ENCODE results near the gene STX5.
A peak's percentile ranks its signal among the peaks of the same experiment; 100 is the strongest.
"Not testable (repeated sequence)": the region's sequence is repeated elsewhere in the genome, so short reads cannot be mapped to it uniquely, and the experiment has no call there.

Gene STX5

DNA sequence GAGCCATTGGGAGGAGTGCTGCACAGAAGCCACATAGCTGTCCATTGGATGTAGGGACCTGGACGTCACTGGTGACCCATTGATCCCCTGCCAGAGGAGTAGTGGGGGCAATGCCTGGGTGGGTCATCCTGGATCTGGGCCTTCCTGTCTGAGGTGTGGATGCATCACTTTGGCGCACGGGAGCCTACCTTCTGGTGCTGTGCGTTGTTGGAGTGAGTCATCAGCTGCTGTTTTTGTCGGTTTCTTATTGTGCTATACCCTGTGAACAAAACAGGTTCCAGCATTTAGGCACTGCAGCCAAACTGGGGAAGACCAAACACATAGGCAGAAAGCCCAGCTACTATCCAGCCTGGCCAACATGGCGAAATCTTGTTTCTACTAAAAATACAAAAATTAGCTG lies 57.4 kb downstream of the STX5 start:
- no peak overlapping the region for H3K4me3 ChIP-seq (ENCODE audit: low read depth, low read length)
- TF ChIP-seq, protein P1, sequence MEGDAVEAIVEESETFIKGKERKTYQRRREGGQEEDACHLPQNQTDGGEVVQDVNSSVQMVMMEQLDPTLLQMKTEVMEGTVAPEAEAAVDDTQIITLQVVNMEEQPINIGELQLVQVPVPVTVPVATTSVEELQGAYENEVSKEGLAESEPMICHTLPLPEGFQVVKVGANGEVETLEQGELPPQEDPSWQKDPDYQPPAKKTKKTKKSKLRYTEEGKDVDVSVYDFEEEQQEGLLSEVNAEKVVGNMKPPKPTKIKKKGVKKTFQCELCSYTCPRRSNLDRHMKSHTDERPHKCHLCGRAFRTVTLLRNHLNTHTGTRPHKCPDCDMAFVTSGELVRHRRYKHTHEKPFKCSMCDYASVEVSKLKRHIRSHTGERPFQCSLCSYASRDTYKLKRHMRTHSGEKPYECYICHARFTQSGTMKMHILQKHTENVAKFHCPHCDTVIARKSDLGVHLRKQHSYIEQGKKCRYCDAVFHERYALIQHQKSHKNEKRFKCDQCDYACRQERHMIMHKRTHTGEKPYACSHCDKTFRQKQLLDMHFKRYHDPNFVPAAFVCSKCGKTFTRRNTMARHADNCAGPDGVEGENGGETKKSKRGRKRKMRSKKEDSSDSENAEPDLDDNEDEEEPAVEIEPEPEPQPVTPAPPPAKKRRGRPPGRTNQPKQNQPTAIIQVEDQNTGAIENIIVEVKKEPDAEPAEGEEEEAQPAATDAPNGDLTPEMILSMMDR (IDR thresholded peaks at IDR 0.05; ENCODE audit: borderline replicate concordance, insufficient read depth, low read depth, low read length): no peak

DNA sequence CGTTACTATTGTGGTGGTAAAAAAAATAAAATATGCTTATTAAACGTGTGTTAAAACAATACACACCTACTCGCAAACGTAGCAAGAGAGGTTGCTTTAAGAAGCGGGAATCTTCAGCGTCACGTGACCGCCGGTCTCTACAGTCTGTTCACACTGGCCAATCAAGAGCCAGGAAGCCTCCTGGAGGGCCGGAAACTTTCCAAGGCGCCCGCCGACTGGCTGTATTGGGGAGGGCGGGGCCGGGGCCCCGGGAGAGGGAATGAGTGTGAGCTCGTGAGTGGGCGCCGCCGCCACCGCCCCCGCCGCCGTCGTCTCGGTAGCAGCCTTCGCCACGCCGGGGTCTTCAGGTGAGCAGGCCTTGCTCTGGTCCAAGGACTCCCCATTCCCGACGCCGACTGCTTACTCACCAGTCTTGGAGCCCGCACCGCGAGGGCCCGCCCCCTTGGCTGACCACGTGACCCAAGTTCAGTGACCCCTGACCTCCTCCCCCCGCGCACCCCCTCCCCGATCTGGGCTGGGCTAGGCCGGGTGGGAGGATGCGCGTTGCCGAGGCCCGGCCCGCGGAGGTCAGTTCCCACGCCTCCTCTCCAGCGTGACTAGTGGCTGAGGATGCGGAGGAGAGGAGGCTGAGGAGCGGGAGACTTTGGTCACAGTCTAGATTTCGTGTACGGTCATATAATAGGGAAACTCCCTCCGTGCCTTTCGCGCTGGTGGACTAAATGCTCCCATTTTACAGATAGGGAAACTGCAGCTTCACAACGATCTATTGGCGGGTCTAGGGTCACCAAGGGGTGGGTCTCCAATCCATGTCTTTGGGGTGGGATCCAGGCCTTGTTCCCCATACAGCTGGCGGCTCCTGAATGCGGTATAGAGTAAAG lies 60.5 kb downstream of the STX5 start, which contains the start of gene TAF6L:
TAF6L (plus strand) TSS at position 253 of the 878 bp plus-strand sequence. CDS start 4,388 bp downstream, outside the sequence.
- TF ChIP-seq, protein P1 (IDR thresholded peaks at IDR 0.05; ENCODE audit: borderline replicate concordance, insufficient read depth, low read depth, low read length): no peak
- H3K4me3 ChIP-seq (ENCODE audit: low read depth, low read length): peak within 1 kb of the TSS; percentile 91

DNA sequence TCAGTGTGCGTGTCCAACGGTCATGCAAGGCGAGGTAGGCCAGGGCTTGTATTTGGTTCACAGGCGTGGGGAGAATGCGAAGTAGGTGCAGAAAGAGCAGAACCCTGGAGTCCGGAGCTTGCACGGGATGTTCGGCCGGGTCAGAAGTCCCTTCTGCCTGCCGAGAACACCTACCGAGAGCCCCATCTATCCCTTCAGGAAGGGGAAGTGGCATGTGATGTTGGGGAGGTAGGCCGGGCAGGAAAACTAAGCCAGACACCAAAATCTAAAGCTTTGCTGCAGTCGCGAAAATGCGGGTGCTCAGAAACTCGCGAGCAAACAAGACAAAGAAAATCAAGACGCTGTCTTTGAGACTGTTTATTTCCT lies 61.1 kb downstream of the STX5 start:
- H3K4me3 ChIP-seq (ENCODE audit: low read depth, low read length): peak overlapping the region; percentile 91
- TF ChIP-seq, protein P1 (IDR thresholded peaks at IDR 0.05; ENCODE audit: borderline replicate concordance, insufficient read depth, low read depth, low read length): no peak

DNA sequence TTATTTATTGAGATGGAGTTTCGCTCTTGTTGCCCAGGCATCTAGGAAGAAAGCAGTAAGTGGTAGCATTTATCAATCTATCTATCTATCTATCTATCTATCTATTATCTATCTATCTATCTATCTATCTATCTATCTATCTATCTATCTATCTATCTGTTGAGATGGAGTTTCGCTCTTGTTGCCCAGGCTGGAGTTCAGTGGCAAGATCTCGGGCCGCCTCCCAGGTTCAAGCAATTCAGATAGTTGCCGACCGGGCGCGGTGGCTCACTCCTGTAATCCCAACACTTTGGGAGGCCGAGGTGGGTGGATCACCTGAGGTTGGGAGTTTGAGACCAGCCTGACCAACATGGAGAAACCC lies 71.0 kb downstream of the STX5 start:
- H3K4me3 ChIP-seq (ENCODE audit: low read depth, low read length): not testable (repeated sequence)

DNA sequence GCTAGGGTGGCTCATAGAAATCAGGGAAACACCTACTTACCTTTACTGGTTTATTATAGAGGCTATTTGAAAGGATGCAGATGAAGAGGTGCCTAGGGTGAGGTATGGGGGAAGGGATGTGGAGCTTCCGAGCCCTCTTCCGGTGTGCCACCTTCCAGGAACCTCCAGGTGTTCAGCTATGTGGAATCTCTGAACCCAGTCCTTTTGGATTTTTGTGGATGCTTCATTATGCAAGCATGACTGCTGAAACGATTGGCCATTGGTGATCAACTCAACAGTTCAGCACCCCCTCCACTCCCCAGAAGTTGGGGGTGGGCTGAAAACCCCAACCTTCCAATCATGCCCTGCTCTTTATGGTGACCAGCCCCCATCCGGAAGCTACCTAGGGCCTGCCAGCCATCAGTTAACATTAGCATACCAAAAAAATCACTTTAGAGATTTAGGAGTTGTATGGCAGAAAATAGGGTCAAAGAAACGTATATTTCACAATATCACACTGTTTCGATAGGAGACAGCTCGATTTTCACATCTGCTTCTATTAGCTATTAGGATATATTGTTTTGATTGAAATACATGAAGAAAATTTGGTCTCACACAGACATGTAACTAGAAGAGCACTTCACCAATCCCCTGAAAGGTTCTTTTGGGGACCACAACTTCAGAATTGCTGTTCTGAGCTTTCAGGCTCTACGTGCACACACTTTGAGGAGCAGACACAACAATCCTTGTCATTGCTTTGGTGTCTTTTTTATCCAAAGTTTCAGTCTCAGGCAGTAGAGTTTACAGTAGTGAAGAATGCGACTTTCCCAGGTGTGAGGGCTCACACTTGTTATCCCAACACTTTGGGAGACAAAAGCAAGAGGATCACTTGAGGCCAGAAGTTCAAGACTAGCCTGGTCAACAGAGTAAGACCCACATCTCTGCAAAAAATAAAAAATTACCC lies 73.7 kb downstream of the STX5 start:
- H3K4me3 ChIP-seq (ENCODE audit: low read depth, low read length): no peak overlapping the region
- TF ChIP-seq, protein P1 (IDR thresholded peaks at IDR 0.05; ENCODE audit: borderline replicate concordance, insufficient read depth, low read depth, low read length): no peak

All from GM12875 (cell line).